GM12874 (cell line): ENCODE data around the gene VSIG8.

Experiments
- CTCF ChIP-seq: IDR thresholded peaks from 2 replicates; pipeline ENCODE4 v1.5.1; 2011; ENCODE audit warnings: low read depth, mild to moderate bottlenecking, control low read depth, low read length, moderate library complexity; ENCODE audit not compliant: insufficient read depth

Gene VSIG8

DNA sequence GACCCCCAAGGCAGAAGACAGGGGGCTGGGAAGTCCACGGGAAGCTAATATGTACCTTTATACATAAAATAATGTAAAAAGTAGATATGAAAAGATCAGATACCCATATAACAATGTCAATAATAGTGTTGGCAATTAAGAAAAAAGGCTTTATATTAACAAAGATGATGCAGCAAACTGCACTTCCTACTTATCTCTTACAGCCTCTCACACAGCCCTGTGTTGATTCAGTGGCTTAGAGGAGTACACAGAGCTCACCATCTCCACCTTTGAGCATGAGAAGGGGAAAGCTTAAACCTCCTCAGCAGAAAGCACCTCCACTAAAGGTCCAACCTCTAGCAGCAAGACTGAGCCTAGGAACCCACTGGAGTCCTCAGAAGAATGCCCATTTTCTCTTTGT, 7.2 kb upstream of the VSIG8 start:
- TF ChIP-seq CTCF: no peak

DNA sequence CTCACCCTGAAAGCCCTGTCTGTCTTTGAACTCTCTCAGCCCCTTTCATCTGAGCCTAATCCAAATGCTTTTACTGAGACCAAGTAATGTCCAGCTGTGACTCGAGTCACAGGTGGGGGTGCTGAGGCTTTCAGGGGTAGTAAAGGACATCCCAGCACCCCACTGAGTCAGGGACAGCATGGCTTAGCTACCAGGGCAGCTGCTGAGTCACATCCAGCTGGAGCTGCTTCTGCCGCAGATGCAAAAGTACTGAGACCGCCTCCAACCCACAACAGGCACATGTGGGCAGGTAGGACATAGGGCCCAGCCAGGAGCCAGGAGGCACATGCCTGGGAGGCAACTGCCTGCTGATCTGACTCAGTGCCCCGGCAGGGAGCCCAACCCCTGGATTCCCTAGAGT, 6.7 kb upstream of the VSIG8 start:
- no peak for TF ChIP-seq CTCF

- TF ChIP-seq CTCF: no peak
Observed at GRCh38 chr1:159868766-159869165, 6.3 kb upstream of the VSIG8 start.

DNA sequence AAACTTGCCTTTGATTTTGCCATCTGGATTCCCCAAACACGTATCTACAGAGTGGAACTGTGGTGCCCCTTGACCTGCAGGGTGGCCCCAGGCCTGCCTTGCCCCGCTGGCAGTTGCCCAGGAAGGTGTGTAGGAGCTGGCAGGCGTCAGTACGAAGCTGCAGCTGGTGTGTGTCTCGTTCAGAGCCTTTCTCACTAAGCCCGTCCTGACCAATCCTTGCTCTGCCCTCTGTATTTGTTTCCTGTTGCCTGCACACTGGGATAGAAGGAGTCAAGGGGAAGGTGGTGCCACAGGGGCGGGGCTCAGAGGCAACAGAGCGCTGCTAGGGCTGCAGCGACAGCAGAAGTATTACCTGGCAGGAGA, 5.2 kb upstream of the VSIG8 start:
- TF ChIP-seq CTCF: no peak

- no peak for TF ChIP-seq CTCF
Observed at GRCh38 chr1:159866905-159867663, 4.6 kb upstream of the VSIG8 start.

GRCh38 chr1:159866066-159866465, 3.6 kb upstream of the VSIG8 start:
- TF ChIP-seq CTCF: no peak

- no peak for TF ChIP-seq CTCF
Observed at GRCh38 chr1:159864262-159864661, 1.8 kb upstream of the VSIG8 start.
